ENCODE data around the gene COX4I1.

DNA sequence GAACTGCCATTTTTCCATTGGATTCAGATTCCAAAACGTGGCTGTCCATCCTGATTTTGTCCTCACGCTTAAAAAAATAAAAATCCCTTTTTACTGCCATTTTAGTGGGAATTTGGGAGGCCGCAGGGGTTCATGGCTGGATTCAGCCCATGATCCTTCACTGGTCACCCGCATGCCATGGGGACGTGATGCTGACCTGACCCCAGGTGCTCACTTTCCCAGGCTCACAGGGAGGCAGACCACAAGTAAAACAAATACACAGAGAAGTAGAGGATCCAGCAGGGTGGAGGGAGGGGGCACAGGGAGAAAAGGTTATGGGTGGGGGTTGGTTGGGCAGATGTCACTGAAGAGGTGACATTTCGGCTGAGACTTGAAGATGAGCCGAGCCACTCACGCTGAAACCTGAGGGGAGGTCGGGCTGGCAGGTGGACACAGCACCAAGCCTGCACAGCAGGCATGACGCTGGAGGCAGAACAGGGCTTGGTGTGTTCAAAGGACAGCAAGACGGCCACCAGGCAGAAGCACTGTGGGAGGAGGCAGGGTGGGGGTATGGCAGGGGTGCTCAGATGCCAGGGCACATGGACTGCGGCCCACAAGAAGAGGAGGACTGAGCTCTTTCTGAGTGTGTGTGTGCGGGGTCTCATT is 10.7 kb downstream of the COX4I1 start:
- TF ChIP-seq, protein P1, sequence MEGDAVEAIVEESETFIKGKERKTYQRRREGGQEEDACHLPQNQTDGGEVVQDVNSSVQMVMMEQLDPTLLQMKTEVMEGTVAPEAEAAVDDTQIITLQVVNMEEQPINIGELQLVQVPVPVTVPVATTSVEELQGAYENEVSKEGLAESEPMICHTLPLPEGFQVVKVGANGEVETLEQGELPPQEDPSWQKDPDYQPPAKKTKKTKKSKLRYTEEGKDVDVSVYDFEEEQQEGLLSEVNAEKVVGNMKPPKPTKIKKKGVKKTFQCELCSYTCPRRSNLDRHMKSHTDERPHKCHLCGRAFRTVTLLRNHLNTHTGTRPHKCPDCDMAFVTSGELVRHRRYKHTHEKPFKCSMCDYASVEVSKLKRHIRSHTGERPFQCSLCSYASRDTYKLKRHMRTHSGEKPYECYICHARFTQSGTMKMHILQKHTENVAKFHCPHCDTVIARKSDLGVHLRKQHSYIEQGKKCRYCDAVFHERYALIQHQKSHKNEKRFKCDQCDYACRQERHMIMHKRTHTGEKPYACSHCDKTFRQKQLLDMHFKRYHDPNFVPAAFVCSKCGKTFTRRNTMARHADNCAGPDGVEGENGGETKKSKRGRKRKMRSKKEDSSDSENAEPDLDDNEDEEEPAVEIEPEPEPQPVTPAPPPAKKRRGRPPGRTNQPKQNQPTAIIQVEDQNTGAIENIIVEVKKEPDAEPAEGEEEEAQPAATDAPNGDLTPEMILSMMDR (IDR thresholded peaks at IDR 0.05; ENCODE audit: low read depth, low read length): no peak
- TF ChIP-seq EZH2phosphoT487 (IDR thresholded peaks at IDR 0.05; ENCODE audit: low read depth): no peak
